Thyroid gland (tissue), 4 donors: Measurements from ENCODE around the gene ZNF214. TPM values are rescaled to one million over a fixed set of nuclear protein-coding genes. Genes with fewer than 3 reads are reported as not detected.

Experiments used
- DNase-seq, 2 donors: peaks; one replicate each; pipeline ENCODE4 v3.0.0-alpha.2; 2019
- H3K27ac ChIP-seq, 3 donors: fragments of 200-600 bp; sonication (generic); 1 replicate in 2 of 3; 2 replicates in 1 of 3; pipeline ENCODE4 v1.5.1; 2016 to 2019; ENCODE audit warnings: mild to moderate bottlenecking in 1 of 3, moderate library complexity in 1 of 3
- H3K27me3 ChIP-seq: fragments of 200-600 bp; sonication (generic); one replicate; pipeline ENCODE4 v1.5.1; 2019
- H3K36me3 ChIP-seq, 2 donors: fragments of 200-600 bp; sonication (generic); one replicate each; pipeline ENCODE4 v1.5.1; 2016 to 2019
- H3K4me1 ChIP-seq, 2 donors: fragments of 200-600 bp; sonication (generic); one replicate each; pipeline ENCODE4 v1.5.1; 2017 to 2019
- H3K4me3 ChIP-seq, 3 donors: fragments of 200-600 bp; sonication (generic); replicated peaks in 1 of 3; 1 replicate in 2 of 3; 2 replicates in 1 of 3; pipeline ENCODE4 v1.5.1; 2016; ENCODE audit warnings: mild to moderate bottlenecking in 1 of 3
- H3K9me3 ChIP-seq: fragments of 200-600 bp; sonication (generic); one replicate; pipeline ENCODE4 v1.5.1; 2017
- CTCF ChIP-seq, 6 experiments: fragments of 200-600 bp in 3 of 6; fragments of 450-650 bp in 3 of 6; sonication (generic) in 3 of 6; IDR thresholded peaks; one replicate each; pipeline ENCODE4 v1.5.1; 2016 to 2019; ENCODE audit warnings: antibody characterized with exemption in 6 of 6, mild to moderate bottlenecking in 2 of 6, inconsistent platforms in 1 of 6, moderate library complexity in 1 of 6
- POLR2A ChIP-seq, 2 donors: fragments of 450-650 bp; IDR thresholded peaks; one replicate each; pipeline ENCODE4 v1.6.1; 2017; ENCODE audit warnings: antibody characterized with exemption in 2 of 2, mild to moderate bottlenecking in 2 of 2, moderate library complexity in 1 of 2
- WGBS, 2 donors: methylation state at CpG; one replicate each; pipeline ENCODE4 v1.1.5; 2017; 5-methylcytosine and 5-hydroxymethylcytosine counted together
- intact Hi-C: fragments of 100-400 bp; cut with DNase I; formaldehyde crosslinking; loops from one replicate; pipeline ENCODE4 v1.15.1; 2023
- total RNA-seq, 4 donors: library from RNA; depleted of rRNA; stranded (reverse); fragments of >200 nt; gene quantifications; one replicate each; pipeline ENCODE4 v1.2.3, GENCODE V29; 2016

The ZNF214 gene
- total RNA-seq, 4 donors from 2014 or later: 5.1 to 8.1 (median 6.7) TPM

- intact Hi-C loops: no loop called here
- H3K9me3 ChIP-seq: no peaks in the 10 kb centered on the region
- H3K27ac ChIP-seq: no peak overlapping the region
- H3K4me1 ChIP-seq: no peaks in the 10 kb centered on the region
- no peak overlapping the region for H3K4me3 ChIP-seq
- no peak for TF ChIP-seq CTCF (IDR thresholded peaks at IDR 0.05)
- no peak for TF ChIP-seq POLR2A (IDR thresholded peaks at IDR 0.05)
- H3K36me3 ChIP-seq: no peaks in the 10 kb centered on the region
- DNase-seq: no peak
- no peaks in the 10 kb centered on the region for H3K27me3 ChIP-seq
- 87 to 90% methylated on average over 16 of the region's 16 CpGs for WGBS, 2 donors
Observed at GRCh38 chr11:7030836-7031235, 10.7 kb upstream of the ZNF214 start.

GRCh38 chr11:7028141-7028540, 8.0 kb upstream of the ZNF214 start:
- Histone ChIP-seq H3K27ac (no peak overlapping the region), H3K9me3 (no peaks in the 10 kb centered on the region), H3K4me3 (no peak overlapping the region), H3K27me3 (no peaks in the 10 kb centered on the region), H3K4me1 (no peaks in the 10 kb centered on the region), H3K36me3 (no peaks in the 10 kb centered on the region)
- DNase-seq: no peak
- TF ChIP-seq CTCF (IDR thresholded peaks at IDR 0.05) (no peak), POLR2A (IDR thresholded peaks at IDR 0.05) (no peak)
- WGBS, 2 donors: 93 to 96% methylated on average over 3 of the region's 3 CpGs
- intact Hi-C loops: no loop called here

GRCh38 chr11:7021318-7021717, 1.2 kb upstream of the ZNF214 start:
- no peaks in the 10 kb centered on the region for H3K9me3 ChIP-seq
- TF ChIP-seq CTCF (IDR thresholded peaks at IDR 0.05) (no peak), POLR2A (IDR thresholded peaks at IDR 0.05) (no peak)
- H3K36me3 ChIP-seq: no peaks in the 10 kb centered on the region
- H3K27ac ChIP-seq: no peak overlapping the region
- H3K4me1 ChIP-seq: peaks cover 3 to 6% of the 10 kb centered on the region in 2 donors
- 90 to 91% methylated on average over 5 of the region's 5 CpGs for WGBS, 2 donors
- no peaks in the 10 kb centered on the region for H3K27me3 ChIP-seq
- no peak for DNase-seq
- no peak overlapping the region for H3K4me3 ChIP-seq
- intact Hi-C loops: no loop called here

GRCh38 chr11:7019500-7020182, 505 bp downstream of the ZNF214 start:
- peak; percentile 21 to 32 for DNase-seq
- 2 to 9% methylated on average over 6 to 12 of the region's 26 CpGs for WGBS, 2 donors
- Histone ChIP-seq H3K4me1 (peaks cover 3 to 6% of the 10 kb centered on the region in 2 donors), H3K9me3 (no peaks in the 10 kb centered on the region), H3K27me3 (no peaks in the 10 kb centered on the region), H3K4me3 (peak overlapping the region; percentile 53 to 89 (median 62)), H3K27ac (peak overlapping the region; percentile 11 to 62 (median 32)), H3K36me3 (no peaks in the 10 kb centered on the region)
- intact Hi-C loops: no loop called here
- TF ChIP-seq CTCF (IDR thresholded peaks at IDR 0.05): no peak
- no peak for TF ChIP-seq POLR2A (IDR thresholded peaks at IDR 0.05)

- no peaks in the 10 kb centered on the region for H3K27me3 ChIP-seq
- DNase-seq: no peak
Observed at GRCh38 chr11:7016011-7016410, 4.1 kb downstream of the ZNF214 start.

More at GRCh38 chr11:7016011-7016410, 4.1 kb downstream of the ZNF214 start:
- Histone ChIP-seq H3K36me3 (no peaks in the 10 kb centered on the region), H3K27ac (no peak overlapping the region), H3K4me1 (peaks cover 3 to 5% of the 10 kb centered on the region in 2 donors), H3K4me3 (no peak overlapping the region), H3K9me3 (no peaks in the 10 kb centered on the region)
- 90 to 91% methylated on average over 1 of the region's 1 CpG for WGBS, 2 donors
- intact Hi-C loops: no loop called here
- TF ChIP-seq CTCF (IDR thresholded peaks at IDR 0.05) (no peak), POLR2A (IDR thresholded peaks at IDR 0.05) (no peak)
